Kidney epithelial cell (primary cell): ENCODE data around the gene KLHL34. TPM values are rescaled to one million over a fixed set of nuclear protein-coding genes. Genes with fewer than 3 reads are reported as not detected.

Source experiments
- DNase-seq: peaks from one replicate; pipeline ENCODE4 v3.0.0-alpha.2; 2010; ENCODE audit warnings: low read depth
- H3K27me3 ChIP-seq: 2 replicates; pipeline ENCODE4 v1.6.0; 2011; ENCODE audit warnings: low read length; ENCODE audit not compliant: control insufficient read depth, insufficient read depth
- H3K36me3 ChIP-seq: 2 replicates; pipeline ENCODE4 v1.5.1; 2011; ENCODE audit warnings: low read length; ENCODE audit not compliant: control insufficient read depth, insufficient read depth
- H3K4me3 ChIP-seq: 2 replicates; pipeline ENCODE4 v1.5.1; 2011; ENCODE audit warnings: low read depth, mild to moderate bottlenecking, control low read depth, low read length
- total RNA-seq: library from RNA; depleted of rRNA; stranded (reverse); fragments of >200 nt; gene quantifications from 2 replicates; pipeline ENCODE4 v1.2.3, GENCODE V29; 2015
- TF ChIP-seq, protein P1 (sequence below): IDR thresholded peaks from 2 replicates; pipeline ENCODE4 v1.5.1; 2011; ENCODE audit warnings: mild to moderate bottlenecking, moderate library complexity, low read length, control low read depth, inconsistent platforms; ENCODE audit not compliant: insufficient read depth, poor library complexity, severe bottlenecking

The KLHL34 gene, protein sequence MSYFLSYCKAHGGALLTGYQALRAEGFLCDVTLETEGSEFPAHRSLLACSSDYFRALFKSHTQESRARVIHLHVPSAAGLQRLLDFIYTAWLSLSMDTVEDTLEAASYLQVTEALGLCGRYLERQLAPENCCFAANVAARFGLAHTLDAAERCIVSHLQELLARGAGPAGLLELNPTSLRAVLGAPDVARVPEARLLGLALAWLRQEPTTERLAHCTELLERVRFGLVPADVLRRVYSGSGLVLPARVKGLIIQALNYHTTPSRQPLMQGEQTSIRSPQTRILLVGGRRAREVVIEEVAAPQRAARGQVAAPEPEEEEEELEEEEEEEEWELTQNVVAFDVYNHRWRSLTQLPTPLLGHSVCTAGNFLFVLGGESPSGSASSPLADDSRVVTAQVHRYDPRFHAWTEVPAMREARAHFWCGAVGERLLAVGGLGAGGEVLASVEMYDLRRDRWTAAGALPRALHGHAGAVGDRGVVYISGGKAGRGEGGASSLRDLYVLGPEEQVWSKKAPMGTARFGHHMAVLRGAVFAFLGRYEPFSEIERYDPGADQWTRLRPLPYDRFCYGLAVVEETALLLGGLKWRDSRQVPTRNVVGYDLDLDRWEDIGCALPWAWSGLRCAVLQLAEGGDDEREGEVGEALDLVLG
- 0.04 TPM in 1 of 2 replicates, not detected in the other for total RNA-seq

DNA sequence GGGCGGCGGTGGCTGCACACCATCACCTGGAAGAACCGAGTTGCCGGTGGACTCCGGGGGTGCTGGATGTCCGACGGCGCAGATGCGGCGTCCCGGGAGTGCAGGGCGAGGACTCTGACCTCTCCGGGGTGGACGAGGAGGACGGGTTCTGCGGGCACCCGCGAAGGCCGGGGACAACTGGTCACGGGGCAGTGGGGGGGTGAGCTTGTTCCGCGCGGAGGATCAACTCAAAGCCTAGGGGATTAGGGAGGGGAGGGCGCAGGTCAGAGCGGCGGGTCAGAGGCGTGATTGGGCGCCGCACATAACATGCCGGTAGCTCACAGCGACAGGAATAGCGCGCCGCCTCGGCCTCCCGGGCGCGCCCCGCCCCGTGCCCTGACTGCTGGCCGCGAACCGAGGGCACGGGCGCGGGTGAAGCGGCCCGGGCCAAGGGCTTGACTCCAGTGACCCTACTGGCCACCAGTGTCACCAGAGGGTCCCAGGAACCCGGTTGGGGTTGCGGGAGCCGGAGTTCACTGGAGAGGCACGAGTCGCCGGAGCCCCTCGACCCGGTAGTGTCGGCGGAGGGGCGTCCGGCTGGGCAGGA is at the start of gene KLHL34:
Gene KLHL34 (minus strand): TSS at position 179 of the 586 bp plus-strand sequence. CDS start 542 bp downstream, outside the sequence.
- H3K27me3 ChIP-seq = peaks cover 10% of the 10 kb centered on the region
- TF ChIP-seq, protein P1, sequence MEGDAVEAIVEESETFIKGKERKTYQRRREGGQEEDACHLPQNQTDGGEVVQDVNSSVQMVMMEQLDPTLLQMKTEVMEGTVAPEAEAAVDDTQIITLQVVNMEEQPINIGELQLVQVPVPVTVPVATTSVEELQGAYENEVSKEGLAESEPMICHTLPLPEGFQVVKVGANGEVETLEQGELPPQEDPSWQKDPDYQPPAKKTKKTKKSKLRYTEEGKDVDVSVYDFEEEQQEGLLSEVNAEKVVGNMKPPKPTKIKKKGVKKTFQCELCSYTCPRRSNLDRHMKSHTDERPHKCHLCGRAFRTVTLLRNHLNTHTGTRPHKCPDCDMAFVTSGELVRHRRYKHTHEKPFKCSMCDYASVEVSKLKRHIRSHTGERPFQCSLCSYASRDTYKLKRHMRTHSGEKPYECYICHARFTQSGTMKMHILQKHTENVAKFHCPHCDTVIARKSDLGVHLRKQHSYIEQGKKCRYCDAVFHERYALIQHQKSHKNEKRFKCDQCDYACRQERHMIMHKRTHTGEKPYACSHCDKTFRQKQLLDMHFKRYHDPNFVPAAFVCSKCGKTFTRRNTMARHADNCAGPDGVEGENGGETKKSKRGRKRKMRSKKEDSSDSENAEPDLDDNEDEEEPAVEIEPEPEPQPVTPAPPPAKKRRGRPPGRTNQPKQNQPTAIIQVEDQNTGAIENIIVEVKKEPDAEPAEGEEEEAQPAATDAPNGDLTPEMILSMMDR = no peak

DNA sequence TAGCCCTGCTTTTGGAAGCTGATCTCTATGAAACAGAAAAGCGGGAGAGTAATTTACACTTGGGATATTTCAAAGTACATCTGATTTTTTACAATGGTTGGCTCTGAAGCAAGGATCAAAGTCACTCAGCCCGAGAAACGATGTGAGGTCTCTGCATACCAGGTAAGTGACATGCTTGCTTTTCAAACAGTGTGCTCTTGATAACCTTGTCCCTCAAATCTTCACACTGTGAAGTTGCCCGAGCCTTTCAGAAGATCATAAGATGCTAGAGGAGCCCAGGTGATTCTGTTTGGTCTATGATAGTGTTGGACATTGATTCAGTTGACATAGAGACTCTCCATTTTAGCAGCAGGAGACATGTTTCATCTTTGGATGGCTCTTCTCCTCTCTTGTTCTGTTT is 47.1 kb upstream of the KLHL34 start:
- Histone ChIP-seq H3K27me3 (no peaks in the 10 kb centered on the region), H3K36me3 (no peaks in the 10 kb centered on the region), H3K4me3 (no peak overlapping the region)
- DNase-seq = no peak
- TF ChIP-seq, protein P1 = no peak

More for the DNA sequence above, at the start of gene KLHL34:
- no peak for DNase-seq
- no peaks in the 10 kb centered on the region for H3K36me3 ChIP-seq
- H3K4me3 ChIP-seq = peak within 1 kb of the TSS; percentile 25

DNA sequence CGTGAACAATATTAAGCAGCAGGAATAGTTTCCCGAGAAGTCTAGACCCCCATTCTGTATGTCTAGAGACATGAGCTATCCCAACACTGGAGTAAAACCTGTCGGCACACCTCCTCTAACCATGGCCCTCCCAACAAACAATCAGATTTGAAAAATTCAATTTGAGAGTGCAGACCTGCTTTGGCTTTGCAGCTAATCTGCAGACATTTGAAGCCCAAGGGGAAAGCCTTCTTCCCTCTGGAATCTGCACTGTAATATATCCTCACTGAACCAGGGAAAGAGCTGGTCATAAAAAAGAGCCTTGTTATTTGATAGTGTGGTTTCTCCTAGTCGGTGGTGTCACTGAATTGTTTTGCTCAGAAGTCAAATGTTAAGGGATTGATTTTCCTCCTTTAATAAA is 44.6 kb upstream of the KLHL34 start:
- Histone ChIP-seq H3K27me3 (no peaks in the 10 kb centered on the region), H3K36me3 (no peaks in the 10 kb centered on the region), H3K4me3 (no peak overlapping the region)
- TF ChIP-seq, protein P1 = no peak
- DNase-seq = no peak

DNA sequence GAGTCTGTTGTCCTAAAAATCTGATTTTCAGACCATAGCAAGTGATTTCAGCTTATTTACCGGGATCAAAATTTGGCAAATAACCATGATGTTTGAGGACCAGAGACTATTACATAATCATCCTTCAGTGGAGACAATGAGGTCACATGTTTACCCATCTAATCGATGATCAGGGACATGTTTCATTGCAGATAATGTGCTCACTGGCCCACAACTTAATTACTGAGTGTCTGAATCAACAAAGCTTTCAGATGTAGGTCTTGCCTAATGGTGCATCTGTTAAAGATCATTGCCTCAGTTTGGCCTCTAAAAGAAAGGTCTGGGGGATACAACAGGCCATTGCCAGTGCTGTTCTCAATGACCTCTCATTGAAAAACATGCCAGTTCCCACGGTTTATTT is 42.8 kb upstream of the KLHL34 start:
- no peak for DNase-seq
- TF ChIP-seq, protein P1 = no peak

DNA sequence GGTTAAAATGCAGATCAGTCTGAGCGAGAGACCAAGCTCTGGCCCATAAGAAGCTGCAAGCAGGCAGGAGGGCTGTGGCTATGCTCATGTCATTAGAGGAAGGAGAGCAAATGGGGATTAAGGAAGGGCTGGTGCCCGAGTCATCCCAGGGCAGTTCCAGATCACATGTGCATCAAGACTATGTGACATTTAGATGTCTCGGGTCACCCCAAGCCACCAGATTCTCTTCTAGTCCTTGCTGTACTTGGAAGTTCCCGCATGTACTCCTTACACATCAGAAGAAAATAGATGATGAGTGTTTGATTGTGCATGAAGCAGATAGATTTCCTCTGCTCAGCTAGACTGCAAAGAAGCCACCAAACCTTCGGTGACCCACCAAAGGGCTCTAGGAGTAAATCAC is 42.1 kb upstream of the KLHL34 start:
- Histone ChIP-seq H3K36me3 (no peaks in the 10 kb centered on the region), H3K4me3 (no peak overlapping the region), H3K27me3 (no peaks in the 10 kb centered on the region)
- no peak for DNase-seq
- TF ChIP-seq, protein P1 = no peak

More for the DNA sequence above, 42.8 kb upstream of the KLHL34 start:
- Histone ChIP-seq H3K27me3 (no peaks in the 10 kb centered on the region), H3K36me3 (no peaks in the 10 kb centered on the region), H3K4me3 (no peak overlapping the region)
